Erythroblast (primary cell): ENCODE results near the gene NBPF4.
"Not testable (repeated sequence)": the region's sequence is repeated elsewhere in the genome, so short reads cannot be mapped to it uniquely, and the experiment has no call there.

Experiments used
- GATA1 ChIP-seq: IDR thresholded peaks from 2 replicates; pipeline ENCODE4 v1.6.1; 2011; ENCODE audit warnings: low read depth, mild to moderate bottlenecking, control low read depth, low read length, moderate library complexity
- POLR2A ChIP-seq: IDR thresholded peaks from 2 replicates; pipeline ENCODE4 v1.6.1; 2011; ENCODE audit warnings: mild to moderate bottlenecking, low read length

DNA sequence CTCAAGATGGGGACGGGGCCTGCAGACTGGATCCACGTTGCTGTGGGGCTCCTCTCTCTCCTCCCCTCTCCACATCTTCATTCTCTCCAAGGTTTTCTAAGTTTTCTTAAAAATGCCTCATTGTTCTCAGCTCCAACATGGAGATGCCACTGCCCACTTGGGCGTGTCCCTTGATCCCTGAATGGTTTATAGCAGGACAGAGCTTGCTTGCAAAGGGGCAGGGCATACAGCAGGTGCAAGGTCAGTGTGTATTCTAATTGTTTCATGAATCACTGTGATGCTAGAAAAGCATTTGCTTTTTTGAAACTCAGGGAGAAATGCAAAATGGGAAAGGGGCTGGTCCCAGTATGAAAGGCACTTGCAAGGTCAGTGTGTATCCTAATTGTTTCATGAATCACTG is 13.9 kb downstream of the NBPF4 start:
- not testable (repeated sequence) for TF ChIP-seq POLR2A, GATA1
